Prostate gland (tissue), 2 donors: ENCODE data around the gene RBPJ.

Experiments
- POLR2A ChIP-seq: fragments of 450-650 bp; IDR thresholded peaks from one replicate; pipeline ENCODE4 v1.6.1; 2016; ENCODE audit warnings: antibody characterized with exemption, mild to moderate bottlenecking
- TF ChIP-seq, protein P1 (sequence below), 4 experiments: fragments of 200-600 bp in 2 of 4; fragments of 450-650 bp in 2 of 4; sonication (generic) in 2 of 4; IDR thresholded peaks; 1 replicate in 3 of 4; 2 replicates in 1 of 4; pipeline ENCODE4 v1.5.1; 2016 to 2019; ENCODE audit warnings: antibody characterized with exemption in 4 of 4, mild to moderate bottlenecking in 2 of 4, moderate library complexity in 2 of 4

DNA sequence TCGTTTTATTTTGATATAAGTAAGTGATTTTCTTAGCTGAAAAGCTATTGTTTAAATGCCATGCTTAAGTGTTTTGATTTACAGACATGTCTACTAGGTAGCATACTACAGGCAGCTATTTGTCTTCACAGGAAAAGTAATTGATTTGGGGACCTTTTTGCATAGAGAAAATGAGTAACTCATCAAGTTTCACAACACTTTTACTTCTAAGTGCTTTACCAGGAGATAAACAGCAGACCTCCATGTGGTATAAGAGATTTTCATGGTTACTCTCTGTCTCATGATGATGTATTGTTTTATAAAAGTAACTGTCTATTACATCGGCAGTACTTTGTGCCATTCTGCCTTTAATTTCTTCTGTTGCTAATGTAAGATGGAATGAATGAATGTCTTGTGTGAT is 28.7 kb downstream of the RBPJ start:
- no peak for TF ChIP-seq POLR2A
- TF ChIP-seq, protein P1, sequence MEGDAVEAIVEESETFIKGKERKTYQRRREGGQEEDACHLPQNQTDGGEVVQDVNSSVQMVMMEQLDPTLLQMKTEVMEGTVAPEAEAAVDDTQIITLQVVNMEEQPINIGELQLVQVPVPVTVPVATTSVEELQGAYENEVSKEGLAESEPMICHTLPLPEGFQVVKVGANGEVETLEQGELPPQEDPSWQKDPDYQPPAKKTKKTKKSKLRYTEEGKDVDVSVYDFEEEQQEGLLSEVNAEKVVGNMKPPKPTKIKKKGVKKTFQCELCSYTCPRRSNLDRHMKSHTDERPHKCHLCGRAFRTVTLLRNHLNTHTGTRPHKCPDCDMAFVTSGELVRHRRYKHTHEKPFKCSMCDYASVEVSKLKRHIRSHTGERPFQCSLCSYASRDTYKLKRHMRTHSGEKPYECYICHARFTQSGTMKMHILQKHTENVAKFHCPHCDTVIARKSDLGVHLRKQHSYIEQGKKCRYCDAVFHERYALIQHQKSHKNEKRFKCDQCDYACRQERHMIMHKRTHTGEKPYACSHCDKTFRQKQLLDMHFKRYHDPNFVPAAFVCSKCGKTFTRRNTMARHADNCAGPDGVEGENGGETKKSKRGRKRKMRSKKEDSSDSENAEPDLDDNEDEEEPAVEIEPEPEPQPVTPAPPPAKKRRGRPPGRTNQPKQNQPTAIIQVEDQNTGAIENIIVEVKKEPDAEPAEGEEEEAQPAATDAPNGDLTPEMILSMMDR (IDR thresholded peaks at IDR 0.05), result no peak
